ENCODE data around the gene GCN1. TPM values are rescaled to one million over a fixed set of nuclear protein-coding genes. Genes with fewer than 3 reads are reported as not detected.

Gene GCN1
- total and polyA plus RNA-seq, 10 of the 15 experiments (the other 5 are each of a cell fraction or from before 2014, with no cell fraction given) = 10.8 to 150 (median 58.3) TPM

DNA sequence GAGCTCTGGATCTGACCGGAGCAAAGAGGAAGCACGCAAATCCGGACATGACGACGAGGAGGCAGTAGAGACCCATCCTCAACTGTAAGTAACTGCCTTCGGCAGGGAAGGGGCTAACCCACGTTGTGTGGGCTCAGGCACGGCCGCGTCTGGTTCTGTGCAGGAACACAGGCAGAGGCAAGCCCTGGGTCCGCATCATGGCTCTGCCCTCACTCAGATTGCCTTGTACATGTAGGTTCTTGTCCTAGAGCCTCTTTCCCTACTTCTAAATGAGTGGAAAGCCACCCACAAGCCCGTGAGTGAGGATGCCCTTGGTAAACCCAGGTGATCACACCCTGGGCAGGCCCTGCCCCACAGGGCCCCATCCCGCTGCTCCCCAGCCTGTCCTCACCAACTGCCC, 15.3 kb upstream of the GCN1 start:
- intact Hi-C loops (cut with micrococcal nuclease; ENCODE audit: unreplicated experiment) = no loop called here
- no peaks in the 10 kb centered on the region for H3K4me1 ChIP-seq (ENCODE audit: control insufficient read depth, insufficient read depth, low read length)
- FAIRE-seq (no peak), DNase-seq (ENCODE audit: low read depth, low spot score) (no peak), ATAC-seq (no peak)
- H2AFZ ChIP-seq (ENCODE audit: control insufficient read depth, low read depth, low read length) = no peak overlapping the region
- H3K9ac ChIP-seq (ENCODE audit: control insufficient read depth, insufficient read depth, low read length) = no peak overlapping the region
- H3K27ac ChIP-seq (ENCODE audit: control insufficient read depth, insufficient read depth) = no peak overlapping the region
- no peak overlapping the region for H3K4me3 ChIP-seq
- ChIA-PET RAD21 (ENCODE audit: unreplicated experiment) (no interaction called here), POLR2A (interaction anchor here (0.6 kb wide), 1 partner anchor 378 kb away, joined by 3 read pairs; no protein-coding TSS in a partner anchor), SMC1A (ENCODE audit: uncharacterized antibody, unreplicated experiment) (interaction anchor here (1.1 kb wide), 1 partner anchor 15 kb away, joined by 3 read pairs; no protein-coding TSS in a partner anchor), CTCF (no interaction called here)
- 91% methylated on average over 13 of the region's 13 CpGs for WGBS (ENCODE audit: insufficient coverage, insufficient replicate concordance, low lambda C conversion rate, missing lambda C conversion rate)
- no peaks in the 10 kb centered on the region for H3K79me2 ChIP-seq (ENCODE audit: control insufficient read depth, insufficient read depth, low read length)
- BruUV-seq (replicated peaks) = no TSS peak
- H3K36me3 ChIP-seq (ENCODE audit: control insufficient read depth in 2 of 2, insufficient read depth in 2 of 2, low read length in 1 of 2) = peaks cover 0 to 3% of the 10 kb centered on the region in 2 experiments; a peak in 2 of 4 replicates
- no peaks in the 10 kb centered on the region for H3K27me3 ChIP-seq (replicated peaks in 1 of 2; ENCODE audit: control insufficient read depth in 2 of 2, insufficient read depth in 2 of 2, low read length in 1 of 2)
- in situ Hi-C loops (cut with MboI) = no loop called here
- no peak overlapping the region for H3K4me2 ChIP-seq (ENCODE audit: control insufficient read depth, insufficient read depth)
- no peaks in the 10 kb centered on the region for H4K20me1 ChIP-seq (ENCODE audit: control insufficient read depth, insufficient read depth)
- H3K9me3 ChIP-seq (replicated peaks; ENCODE audit: control insufficient read depth, insufficient read depth, low read length) = no peaks in the 10 kb centered on the region
- TF ChIP-seq ESRRA (IDR thresholded peaks at IDR 0.05; ENCODE audit: low read length) (no peak), ZNF592 (IDR thresholded peaks at IDR 0.05) (no peak), NR2C1 (IDR thresholded peaks at IDR 0.05) (no peak), RBBP5 (conservative IDR thresholded peaks at IDR 0.05) (no peak), NR2C2 (IDR thresholded peaks at IDR 0.05; ENCODE audit: borderline replicate concordance, control insufficient read depth, insufficient read length, low read depth) (no peak), E4F1 (IDR thresholded peaks at IDR 0.05; ENCODE audit: borderline replicate concordance, partially characterized antibody) (no peak), HCFC1 (IDR thresholded peaks at IDR 0.05; ENCODE audit: low read length) (no peak), GABPA (IDR thresholded peaks at IDR 0.05; ENCODE audit: low read depth) (no peak), HDAC2 (IDR thresholded peaks at IDR 0.05) (no peak), MYC (IDR thresholded peaks at IDR 0.05; ENCODE audit: insufficient read depth, insufficient read length, insufficient replicate concordance, low read length, severe bottlenecking) (no peak), WRNIP1 (IDR thresholded peaks at IDR 0.05; ENCODE audit: borderline replicate concordance, low read depth, low read length) (no peak), TARDBP (IDR thresholded peaks at IDR 0.05; ENCODE audit: borderline replicate concordance) (no peak), SRF (IDR thresholded peaks at IDR 0.05; ENCODE audit: low read depth in 2 of 2, low read length in 2 of 2) (no peak), CHD4 (IDR thresholded peaks at IDR 0.05) (no peak), FOXM1 (IDR thresholded peaks at IDR 0.05; ENCODE audit: low read depth, low read length) (no peak), IKZF1 (conservative IDR thresholded peaks at IDR 0.05) (no peak)
- TF ChIP-seq, protein P1, sequence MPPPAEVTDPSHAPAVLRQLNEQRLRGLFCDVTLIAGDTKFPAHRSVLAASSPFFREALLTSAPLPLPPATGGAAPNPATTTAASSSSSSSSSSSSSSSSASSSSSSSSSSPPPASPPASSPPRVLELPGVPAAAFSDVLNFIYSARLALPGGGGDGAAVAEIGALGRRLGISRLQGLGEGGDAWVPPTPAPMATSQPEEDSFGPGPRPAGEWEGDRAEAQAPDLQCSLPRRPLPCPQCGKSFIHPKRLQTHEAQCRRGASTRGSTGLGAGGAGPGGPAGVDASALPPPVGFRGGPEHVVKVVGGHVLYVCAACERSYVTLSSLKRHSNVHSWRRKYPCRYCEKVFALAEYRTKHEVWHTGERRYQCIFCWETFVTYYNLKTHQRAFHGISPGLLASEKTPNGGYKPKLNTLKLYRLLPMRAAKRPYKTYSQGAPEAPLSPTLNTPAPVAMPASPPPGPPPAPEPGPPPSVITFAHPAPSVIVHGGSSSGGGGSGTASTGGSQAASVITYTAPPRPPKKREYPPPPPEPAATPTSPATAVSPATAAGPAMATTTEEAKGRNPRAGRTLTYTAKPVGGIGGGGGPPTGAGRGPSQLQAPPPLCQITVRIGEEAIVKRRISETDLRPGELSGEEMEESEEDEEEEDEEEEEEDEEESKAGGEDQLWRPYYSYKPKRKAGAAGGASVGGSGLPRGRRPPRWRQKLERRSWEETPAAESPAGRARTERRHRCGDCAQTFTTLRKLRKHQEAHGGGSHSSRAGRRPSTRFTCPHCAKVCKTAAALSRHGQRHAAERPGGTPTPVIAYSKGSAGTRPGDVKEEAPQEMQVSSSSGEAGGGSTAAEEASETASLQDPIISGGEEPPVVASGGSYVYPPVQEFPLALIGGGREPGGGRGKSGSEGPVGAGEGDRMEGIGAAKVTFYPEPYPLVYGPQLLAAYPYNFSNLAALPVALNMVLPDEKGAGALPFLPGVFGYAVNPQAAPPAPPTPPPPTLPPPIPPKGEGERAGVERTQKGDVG (CRISPR knock-in tag; IDR thresholded peaks at IDR 0.05) = no peak
